GM12878 (cell line): ENCODE results near the gene HES2.

Source experiments
- EGR1 ChIP-seq, 2 experiments: IDR thresholded peaks; 1 replicate in 1 of 2; 2 replicates in 1 of 2; pipeline ENCODE4 v1.6.1; 2011 to 2012; ENCODE audit warnings: low read depth in 2 of 2, low read length in 2 of 2, borderline replicate concordance in 1 of 2, mild to moderate bottlenecking in 1 of 2, moderate library complexity in 1 of 2
- GATAD2B ChIP-seq: fragments of 450-650 bp; conservative IDR thresholded peaks from 2 replicates; pipeline ENCODE4 v1.6.1; 2017; ENCODE audit warnings: low read depth, mild to moderate bottlenecking, moderate library complexity
- MXI1 ChIP-seq: fragments of 150-350 bp; IDR thresholded peaks from 2 replicates; pipeline ENCODE4 v1.6.1; 2011; ENCODE audit warnings: low read depth, mild to moderate bottlenecking, inconsistent platforms, low read length, improper control_type of control experiment
- POLR2A ChIP-seq: IDR thresholded peaks from 2 replicates; pipeline ENCODE4 v1.6.1; 2011; ENCODE audit warnings: low read depth, mild to moderate bottlenecking, low read length
- TCF7 ChIP-seq: IDR thresholded peaks from 2 replicates; pipeline ENCODE4 v1.6.1; 2014; ENCODE audit warnings: antibody characterized with exemption, borderline replicate concordance
- TF ChIP-seq, protein P1 (sequence below), 3 experiments: IDR thresholded peaks in 2 of 3; conservative IDR thresholded peaks in 1 of 3; 2 replicates each; pipeline ENCODE4 v1.5.1; 2011; ENCODE audit warnings: low read depth in 3 of 3, low read length in 3 of 3, mild to moderate bottlenecking in 3 of 3, control low read depth in 2 of 3, moderate library complexity in 2 of 3, inconsistent platforms in 1 of 3, mixed read lengths in 1 of 3; ENCODE audit not compliant: control insufficient read depth in 2 of 3, insufficient read depth in 1 of 3; ENCODE audit errors: extremely low read depth in 1 of 3
- TF ChIP-seq, protein P2 (sequence below): fragments of 450-650 bp; formaldehyde crosslinking; IDR thresholded peaks from 2 replicates; pipeline ENCODE4 v1.4.0; 2020; ENCODE audit warnings: mild to moderate bottlenecking, moderate library complexity

DNA sequence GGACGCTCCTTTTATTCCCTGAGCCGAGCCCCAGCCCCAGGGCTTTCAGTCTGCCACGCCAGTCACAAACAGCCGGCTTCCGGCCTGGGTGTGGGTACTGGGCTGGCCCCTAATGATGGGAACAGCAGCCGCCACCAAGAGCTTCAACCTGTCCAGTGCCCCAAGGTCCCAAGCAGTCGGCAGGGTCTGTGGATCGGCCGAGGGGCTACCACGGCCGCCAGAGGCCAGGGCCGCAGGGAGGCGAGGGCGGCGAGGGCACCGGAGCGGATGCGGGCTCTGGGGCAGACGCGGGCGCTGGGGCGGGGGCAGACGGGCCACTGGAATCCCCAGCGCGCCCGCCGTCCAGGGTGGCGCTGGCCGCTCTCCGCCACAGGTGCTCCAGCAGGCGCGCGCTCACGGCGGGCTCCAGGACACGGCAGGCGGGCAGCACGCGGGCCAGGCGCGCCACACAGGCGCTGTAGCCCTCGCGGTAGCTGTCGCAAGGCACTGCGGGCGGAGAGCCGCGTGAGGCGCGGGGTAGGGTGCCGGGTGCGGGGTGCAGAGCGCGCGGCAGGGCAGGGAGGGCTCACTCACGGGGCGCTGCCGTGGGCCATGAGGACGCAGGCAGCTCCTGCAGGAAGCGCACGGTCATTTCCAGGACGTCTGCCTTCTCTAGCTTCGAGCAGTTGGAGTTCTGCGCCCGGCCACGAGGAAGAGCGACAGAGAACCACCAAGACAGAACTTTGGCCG, 887 bp downstream of the HES2 start:
- TF ChIP-seq TCF7, result no peak
- TF ChIP-seq EGR1 (IDR thresholded peaks at IDR 0.05; ENCODE audit: borderline replicate concordance in 1 of 2, low read depth in 2 of 2, low read length in 2 of 2), result no peak
- TF ChIP-seq, protein P1, sequence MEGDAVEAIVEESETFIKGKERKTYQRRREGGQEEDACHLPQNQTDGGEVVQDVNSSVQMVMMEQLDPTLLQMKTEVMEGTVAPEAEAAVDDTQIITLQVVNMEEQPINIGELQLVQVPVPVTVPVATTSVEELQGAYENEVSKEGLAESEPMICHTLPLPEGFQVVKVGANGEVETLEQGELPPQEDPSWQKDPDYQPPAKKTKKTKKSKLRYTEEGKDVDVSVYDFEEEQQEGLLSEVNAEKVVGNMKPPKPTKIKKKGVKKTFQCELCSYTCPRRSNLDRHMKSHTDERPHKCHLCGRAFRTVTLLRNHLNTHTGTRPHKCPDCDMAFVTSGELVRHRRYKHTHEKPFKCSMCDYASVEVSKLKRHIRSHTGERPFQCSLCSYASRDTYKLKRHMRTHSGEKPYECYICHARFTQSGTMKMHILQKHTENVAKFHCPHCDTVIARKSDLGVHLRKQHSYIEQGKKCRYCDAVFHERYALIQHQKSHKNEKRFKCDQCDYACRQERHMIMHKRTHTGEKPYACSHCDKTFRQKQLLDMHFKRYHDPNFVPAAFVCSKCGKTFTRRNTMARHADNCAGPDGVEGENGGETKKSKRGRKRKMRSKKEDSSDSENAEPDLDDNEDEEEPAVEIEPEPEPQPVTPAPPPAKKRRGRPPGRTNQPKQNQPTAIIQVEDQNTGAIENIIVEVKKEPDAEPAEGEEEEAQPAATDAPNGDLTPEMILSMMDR (IDR thresholded peaks at IDR 0.05 in 2 of 3, conservative IDR thresholded peaks at IDR 0.05 in 1 of 3; ENCODE audit: control insufficient read depth in 2 of 3, extremely low read depth in 1 of 3, insufficient read depth in 1 of 3, low read depth in 3 of 3, low read length in 3 of 3), result no peak
- TF ChIP-seq, protein P2, sequence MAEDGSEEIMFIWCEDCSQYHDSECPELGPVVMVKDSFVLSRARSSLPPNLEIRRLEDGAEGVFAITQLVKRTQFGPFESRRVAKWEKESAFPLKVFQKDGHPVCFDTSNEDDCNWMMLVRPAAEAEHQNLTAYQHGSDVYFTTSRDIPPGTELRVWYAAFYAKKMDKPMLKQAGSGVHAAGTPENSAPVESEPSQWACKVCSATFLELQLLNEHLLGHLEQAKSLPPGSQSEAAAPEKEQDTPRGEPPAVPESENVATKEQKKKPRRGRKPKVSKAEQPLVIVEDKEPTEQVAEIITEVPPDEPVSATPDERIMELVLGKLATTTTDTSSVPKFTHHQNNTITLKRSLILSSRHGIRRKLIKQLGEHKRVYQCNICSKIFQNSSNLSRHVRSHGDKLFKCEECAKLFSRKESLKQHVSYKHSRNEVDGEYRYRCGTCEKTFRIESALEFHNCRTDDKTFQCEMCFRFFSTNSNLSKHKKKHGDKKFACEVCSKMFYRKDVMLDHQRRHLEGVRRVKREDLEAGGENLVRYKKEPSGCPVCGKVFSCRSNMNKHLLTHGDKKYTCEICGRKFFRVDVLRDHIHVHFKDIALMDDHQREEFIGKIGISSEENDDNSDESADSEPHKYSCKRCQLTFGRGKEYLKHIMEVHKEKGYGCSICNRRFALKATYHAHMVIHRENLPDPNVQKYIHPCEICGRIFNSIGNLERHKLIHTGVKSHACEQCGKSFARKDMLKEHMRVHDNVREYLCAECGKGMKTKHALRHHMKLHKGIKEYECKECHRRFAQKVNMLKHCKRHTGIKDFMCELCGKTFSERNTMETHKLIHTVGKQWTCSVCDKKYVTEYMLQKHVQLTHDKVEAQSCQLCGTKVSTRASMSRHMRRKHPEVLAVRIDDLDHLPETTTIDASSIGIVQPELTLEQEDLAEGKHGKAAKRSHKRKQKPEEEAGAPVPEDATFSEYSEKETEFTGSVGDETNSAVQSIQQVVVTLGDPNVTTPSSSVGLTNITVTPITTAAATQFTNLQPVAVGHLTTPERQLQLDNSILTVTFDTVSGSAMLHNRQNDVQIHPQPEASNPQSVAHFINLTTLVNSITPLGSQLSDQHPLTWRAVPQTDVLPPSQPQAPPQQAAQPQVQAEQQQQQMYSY (CRISPR knock-in tag), result no peak
- TF ChIP-seq MXI1, result no peak
- no peak for TF ChIP-seq POLR2A
- no peak for TF ChIP-seq GATAD2B
